Measurements from ENCODE around the gene EVI5L.

GRCh38 chr19:7839476-7839875 lies 9.5 kb downstream of the EVI5L start:
- TF ChIP-seq CTCF (IDR thresholded peaks at IDR 0.05 in 4 of 5, conservative IDR thresholded peaks at IDR 0.05 in 1 of 5) (no peak), POLR2A (IDR thresholded peaks at IDR 0.05) (no peak)
